KBM-7 (cell line): ENCODE measurements around the gene ITGA5.
A peak's percentile ranks its signal among the peaks of the same experiment; 100 is the strongest.

Experiments
- DNase-seq: peaks from one replicate; pipeline ENCODE4 v3.0.0-alpha.2; 2015
- in situ Hi-C: fragments of 300-500 bp; cut with MboI; formaldehyde crosslinking; loops from 2 replicates; pipeline ENCODE4 v1.14.3; 2020; ENCODE audit warnings: low sequenced_read_pairs, low pct_unique_long_range_greater_than_20kb, mixed read lengths

The ITGA5 gene

GRCh38 chr12:54437243-54437642 lies 18.2 kb upstream of the ITGA5 start:
- in situ Hi-C loops: no loop called here
- no peak for DNase-seq

GRCh38 chr12:54432815-54433164 lies 13.7 kb upstream of the ITGA5 start:
- DNase-seq: no peak
- in situ Hi-C loops: no loop called here

- in situ Hi-C loops: no loop called here
- peak; percentile 48 for DNase-seq
Observed at GRCh38 chr12:54431911-54432814, 13.1 kb upstream of the ITGA5 start.

GRCh38 chr12:54430471-54431069 lies 11.5 kb upstream of the ITGA5 start:
- no peak for DNase-seq
- in situ Hi-C loops: no loop called here

GRCh38 chr12:54429014-54429471 lies 10.0 kb upstream of the ITGA5 start:
- no peak for DNase-seq
- in situ Hi-C loops: no loop called here

GRCh38 chr12:54428050-54429013 lies 9.3 kb upstream of the ITGA5 start:
- peak; percentile 70 for DNase-seq
- in situ Hi-C loops: no loop called here

GRCh38 chr12:54427106-54427505 lies 8.0 kb upstream of the ITGA5 start:
- in situ Hi-C loops: no loop called here
- no peak for DNase-seq

- no peak for DNase-seq
- in situ Hi-C loops: no loop called here
Observed at GRCh38 chr12:54426690-54427089, 7.6 kb upstream of the ITGA5 start.

- no peak for DNase-seq
- in situ Hi-C loops: no loop called here
Observed at GRCh38 chr12:54425702-54426101, 6.6 kb upstream of the ITGA5 start.

- in situ Hi-C loops: no loop called here
- no peak for DNase-seq
Observed at GRCh38 chr12:54424224-54424623, 5.2 kb upstream of the ITGA5 start.

GRCh38 chr12:54423816-54424150 lies 4.7 kb upstream of the ITGA5 start:
- in situ Hi-C loops: no loop called here
- DNase-seq: no peak

GRCh38 chr12:54421879-54422250 lies 2.8 kb upstream of the ITGA5 start:
- in situ Hi-C loops: no loop called here
- DNase-seq: no peak

GRCh38 chr12:54421175-54421878 lies 2.3 kb upstream of the ITGA5 start:
- in situ Hi-C loops: no loop called here
- DNase-seq: no peak

GRCh38 chr12:54420766-54421144 lies 1.7 kb upstream of the ITGA5 start:
- in situ Hi-C loops: no loop called here

GRCh38 chr12:54418441-54419087 lies 502 bp downstream of the ITGA5 start:
- in situ Hi-C loops: no loop called here
- DNase-seq: no peak

More at GRCh38 chr12:54420766-54421144, 1.7 kb upstream of the ITGA5 start:
- peak; percentile 69 for DNase-seq

- peak; percentile 20 for DNase-seq
- in situ Hi-C loops: no loop called here
Observed at GRCh38 chr12:54417712-54418440, 1.2 kb downstream of the ITGA5 start.

- DNase-seq: peak; percentile 54
- in situ Hi-C loops: no loop called here
Observed at GRCh38 chr12:54416687-54417603, 2.1 kb downstream of the ITGA5 start.
